Measurements from ENCODE around the gene FBXW10. TPM values are rescaled to one million over a fixed set of nuclear protein-coding genes. Genes with fewer than 3 reads are reported as not detected.
"Not testable (repeated sequence)": the region's sequence is repeated elsewhere in the genome, so short reads cannot be mapped to it uniquely, and the experiment has no call there.

The FBXW10 gene
- total and polyA plus RNA-seq, 10 of the 15 experiments (the other 5 are each of a cell fraction or from before 2014, with no cell fraction given), result 0.01 to 0.11 TPM; not detected in 8

DNA sequence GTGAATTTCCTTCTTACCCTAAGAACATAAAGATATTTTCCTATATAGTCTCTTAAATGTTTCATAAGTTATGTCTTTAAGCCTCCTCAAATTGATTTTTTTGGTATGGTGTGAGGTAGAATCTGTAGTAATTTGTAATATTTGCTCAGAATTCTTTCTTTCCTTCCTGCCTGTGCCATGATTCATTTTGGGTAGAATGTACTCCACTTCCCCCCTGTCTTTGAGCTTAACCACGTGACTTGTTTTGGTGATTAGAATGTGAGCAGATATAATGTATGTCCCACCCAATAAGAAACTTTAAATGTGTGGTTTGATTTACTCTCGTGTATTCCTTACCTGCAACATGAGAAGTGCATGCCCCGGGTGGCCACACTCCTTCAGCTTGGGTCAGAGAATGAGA lies 77.6 kb downstream of the FBXW10 start:
- H3K4me3 ChIP-seq; H4K20me1 ChIP-seq (ENCODE audit: control insufficient read depth, insufficient read depth); H2AFZ ChIP-seq (ENCODE audit: control insufficient read depth, low read depth, low read length); H3K36me3 ChIP-seq (ENCODE audit: control insufficient read depth in 2 of 2, insufficient read depth in 2 of 2, low read length in 1 of 2); H3K27ac ChIP-seq (ENCODE audit: control insufficient read depth, insufficient read depth); H3K27me3 ChIP-seq (replicated peaks in 1 of 2; ENCODE audit: control insufficient read depth in 2 of 2, insufficient read depth in 2 of 2, low read length in 1 of 2); ATAC-seq; BruUV-seq (replicated peaks); RAD21 ChIA-PET (ENCODE audit: unreplicated experiment); intact Hi-C loops (cut with micrococcal nuclease; ENCODE audit: unreplicated experiment); H3K79me2 ChIP-seq (ENCODE audit: control insufficient read depth, insufficient read depth, low read length); H3K4me2 ChIP-seq (ENCODE audit: control insufficient read depth, insufficient read depth); H3K9ac ChIP-seq (ENCODE audit: control insufficient read depth, insufficient read depth, low read length); DNase-seq (ENCODE audit: low read depth, low spot score); in situ Hi-C loops (cut with MboI); FAIRE-seq; H3K9me3 ChIP-seq (replicated peaks; ENCODE audit: control insufficient read depth, insufficient read depth, low read length); SMC1A ChIA-PET (ENCODE audit: uncharacterized antibody, unreplicated experiment); POLR2A ChIA-PET; H3K4me1 ChIP-seq (ENCODE audit: control insufficient read depth, insufficient read depth, low read length): not testable (repeated sequence)
- WGBS (ENCODE audit: insufficient coverage, insufficient replicate concordance, low lambda C conversion rate, missing lambda C conversion rate), result 44% methylated on average over 2 of the region's 3 CpGs
- CTCF ChIA-PET, result interaction anchor here (1.5 kb wide), 1 partner anchor 140 kb away, joined by 5 read pairs; no protein-coding TSS in a partner anchor
- peak; percentile 29; the same call in 1 of the 2 replicates for TF ChIP-seq RAD51 (IDR thresholded peaks at IDR 0.05)

GRCh38 chr17:18827613-18828012 lies 83.8 kb downstream of the FBXW10 start:
- FAIRE-seq; H3K9ac ChIP-seq (ENCODE audit: control insufficient read depth, insufficient read depth, low read length); BruUV-seq (replicated peaks); H3K4me3 ChIP-seq; POLR2A ChIA-PET; H3K4me1 ChIP-seq (ENCODE audit: control insufficient read depth, insufficient read depth, low read length); SMC1A ChIA-PET (ENCODE audit: uncharacterized antibody, unreplicated experiment); H3K79me2 ChIP-seq (ENCODE audit: control insufficient read depth, insufficient read depth, low read length); H3K4me2 ChIP-seq (ENCODE audit: control insufficient read depth, insufficient read depth); H3K36me3 ChIP-seq (ENCODE audit: control insufficient read depth in 2 of 2, insufficient read depth in 2 of 2, low read length in 1 of 2); ATAC-seq; RAD21 ChIA-PET (ENCODE audit: unreplicated experiment); in situ Hi-C loops (cut with MboI); CTCF ChIA-PET; H3K27me3 ChIP-seq (replicated peaks in 1 of 2; ENCODE audit: control insufficient read depth in 2 of 2, insufficient read depth in 2 of 2, low read length in 1 of 2); H2AFZ ChIP-seq (ENCODE audit: control insufficient read depth, low read depth, low read length); H3K27ac ChIP-seq (ENCODE audit: control insufficient read depth, insufficient read depth); DNase-seq (ENCODE audit: low read depth, low spot score); intact Hi-C loops (cut with micrococcal nuclease; ENCODE audit: unreplicated experiment); H4K20me1 ChIP-seq (ENCODE audit: control insufficient read depth, insufficient read depth); H3K9me3 ChIP-seq (replicated peaks; ENCODE audit: control insufficient read depth, insufficient read depth, low read length): not testable (repeated sequence)
- WGBS (ENCODE audit: insufficient coverage, insufficient replicate concordance, low lambda C conversion rate, missing lambda C conversion rate), result no CpG with 5 or more reads among the region's 1 CpG

Small RNAs within 50 kb of the gene (small RNA-seq; reads per million reads assigned to genes)
- gene AC026271.4, result not detected

Other genes starting within 250 kb of the FBXW10 start
- gene TBC1D28, start 99.7 kb upstream of the FBXW10 start, total RNA-seq (2014; rRNA removed), result not detected in 2 replicates
- not detected in 2 replicates for gene TBC1D28, start 99.7 kb upstream of the FBXW10 start, total RNA-seq (2014; rRNA removed; fragmentation: Illumina TruSeq; extraction: Trizol)
- not detected in 2 replicates for gene TBC1D28, start 99.7 kb upstream of the FBXW10 start, total RNA-seq (2021)
- gene TBC1D28, start 99.7 kb upstream of the FBXW10 start, polyA plus RNA-seq (2011; rRNA removed), result not detected in 2 replicates
- not detected in 2 replicates for gene TBC1D28, start 99.7 kb upstream of the FBXW10 start, polyA plus RNA-seq (2014; fragmentation: Illumina TruSeq; extraction: Trizol)
- gene TBC1D28, start 99.7 kb upstream of the FBXW10 start, polyA plus RNA-seq (2014; fragmentation: Nextera tagmentation; extraction: Ambion mirVana), result not detected
- gene TBC1D28, start 99.7 kb upstream of the FBXW10 start, polyA plus RNA-seq (2014; rRNA removed), result not detected in 2 replicates
- not detected for gene TBC1D28, start 99.7 kb upstream of the FBXW10 start, polyA plus RNA-seq (2016; fragmentation: Nextera tagmentation; extraction: Ambion mirVana)
- gene FOXO3B, start 61.7 kb upstream of the FBXW10 start, total RNA-seq (2014; rRNA removed), result 0.85 and 1.1 TPM in 2 replicates
- 0.32 and 0.76 TPM in 2 replicates for gene FOXO3B, start 61.7 kb upstream of the FBXW10 start, total RNA-seq (2014; rRNA removed; fragmentation: Illumina TruSeq; extraction: Trizol)
- 1.3 TPM in 2 replicates for gene FOXO3B, start 61.7 kb upstream of the FBXW10 start, total RNA-seq (2021)
- gene FOXO3B, start 61.7 kb upstream of the FBXW10 start, polyA plus RNA-seq (2011; rRNA removed), result 0.27 and 1.0 TPM in 2 replicates
- 0.97 and 1.1 TPM in 2 replicates for gene FOXO3B, start 61.7 kb upstream of the FBXW10 start, polyA plus RNA-seq (2014; fragmentation: Illumina TruSeq; extraction: Trizol)
- under 1 TPM; 0.05 to 0.08 TPM for gene FOXO3B, start 61.7 kb upstream of the FBXW10 start, polyA plus RNA-seq (2014; fragmentation: Nextera tagmentation; extraction: Ambion mirVana)
- gene FOXO3B, start 61.7 kb upstream of the FBXW10 start, polyA plus RNA-seq (2014; rRNA removed), result 0.82 and 1.4 TPM in 2 replicates
- under 1 TPM; 0.18 to 0.40 TPM for gene FOXO3B, start 61.7 kb upstream of the FBXW10 start, polyA plus RNA-seq (2016; fragmentation: Nextera tagmentation; extraction: Ambion mirVana)
- 25.0 and 29.1 TPM in 2 replicates for gene TVP23B, start 37.1 kb downstream of the FBXW10 start, total RNA-seq (2014; rRNA removed)
- 33.9 and 34.0 TPM in 2 replicates for gene TVP23B, start 37.1 kb downstream of the FBXW10 start, total RNA-seq (2014; rRNA removed; fragmentation: Illumina TruSeq; extraction: Trizol)
- gene TVP23B, start 37.1 kb downstream of the FBXW10 start, total RNA-seq (2021), result 21.5 and 24.4 TPM in 2 replicates
- gene TVP23B, start 37.1 kb downstream of the FBXW10 start, polyA plus RNA-seq (2011; rRNA removed), result 45.7 and 75.8 TPM in 2 replicates
- gene TVP23B, start 37.1 kb downstream of the FBXW10 start, polyA plus RNA-seq (2014; fragmentation: Illumina TruSeq; extraction: Trizol), result 21.9 and 27.6 TPM in 2 replicates
- gene TVP23B, start 37.1 kb downstream of the FBXW10 start, polyA plus RNA-seq (2014; fragmentation: Nextera tagmentation; extraction: Ambion mirVana), result 100 to 1,000 TPM in 1 of 2 experiments, 10 to 100 TPM in 1; 54.7 to 105 TPM
- 21.9 TPM in 2 replicates for gene TVP23B, start 37.1 kb downstream of the FBXW10 start, polyA plus RNA-seq (2014; rRNA removed)
- 10 to 100 TPM; 50.3 to 51.6 TPM for gene TVP23B, start 37.1 kb downstream of the FBXW10 start, polyA plus RNA-seq (2016; fragmentation: Nextera tagmentation; extraction: Ambion mirVana)
- gene PRPSAP2, start 114.1 kb downstream of the FBXW10 start, total RNA-seq (2014; rRNA removed), result 96.8 and 113 TPM in 2 replicates
- 82.4 and 83.5 TPM in 2 replicates for gene PRPSAP2, start 114.1 kb downstream of the FBXW10 start, total RNA-seq (2014; rRNA removed; fragmentation: Illumina TruSeq; extraction: Trizol)
- gene PRPSAP2, start 114.1 kb downstream of the FBXW10 start, total RNA-seq (2021), result 62.8 and 66.6 TPM in 2 replicates
- 102 and 157 TPM in 2 replicates for gene PRPSAP2, start 114.1 kb downstream of the FBXW10 start, polyA plus RNA-seq (2011; rRNA removed)
- gene PRPSAP2, start 114.1 kb downstream of the FBXW10 start, polyA plus RNA-seq (2014; fragmentation: Illumina TruSeq; extraction: Trizol), result 84.0 and 109 TPM in 2 replicates
- 10 to 100 TPM; 33.2 to 57.4 TPM for gene PRPSAP2, start 114.1 kb downstream of the FBXW10 start, polyA plus RNA-seq (2014; fragmentation: Nextera tagmentation; extraction: Ambion mirVana)
- gene PRPSAP2, start 114.1 kb downstream of the FBXW10 start, polyA plus RNA-seq (2014; rRNA removed), result 72.7 and 82.3 TPM in 2 replicates
- 10 to 100 TPM; 97.7 to 99.9 TPM for gene PRPSAP2, start 114.1 kb downstream of the FBXW10 start, polyA plus RNA-seq (2016; fragmentation: Nextera tagmentation; extraction: Ambion mirVana)
- under 0.01 TPM in 1 of 2 replicates, not detected in the other for gene SLC5A10, start 208.1 kb downstream of the FBXW10 start, total RNA-seq (2014; rRNA removed)
- not detected in 2 replicates for gene SLC5A10, start 208.1 kb downstream of the FBXW10 start, total RNA-seq (2014; rRNA removed; fragmentation: Illumina TruSeq; extraction: Trizol)
- gene SLC5A10, start 208.1 kb downstream of the FBXW10 start, total RNA-seq (2021), result not detected in 2 replicates
- not detected in 2 replicates for gene SLC5A10, start 208.1 kb downstream of the FBXW10 start, polyA plus RNA-seq (2011; rRNA removed)
- not detected in 2 replicates for gene SLC5A10, start 208.1 kb downstream of the FBXW10 start, polyA plus RNA-seq (2014; fragmentation: Illumina TruSeq; extraction: Trizol)
- gene SLC5A10, start 208.1 kb downstream of the FBXW10 start, polyA plus RNA-seq (2014; fragmentation: Nextera tagmentation; extraction: Ambion mirVana), result under 1 TPM; 0.03 to 0.18 TPM
- 0.03 and 0.13 TPM in 2 replicates for gene SLC5A10, start 208.1 kb downstream of the FBXW10 start, polyA plus RNA-seq (2014; rRNA removed)
- under 1 TPM; 0.07 to 0.08 TPM for gene SLC5A10, start 208.1 kb downstream of the FBXW10 start, polyA plus RNA-seq (2016; fragmentation: Nextera tagmentation; extraction: Ambion mirVana)

All from GM12878 (cell line).